DND-41 (cell line): ENCODE measurements around the gene CBARP.
"Not testable (repeated sequence)": the region's sequence is repeated elsewhere in the genome, so short reads cannot be mapped to it uniquely, and the experiment has no call there.

Experiments used
- ATAC-seq: fragments of 200-7000 bp; cut with Tn5 transposase; 3 replicates; pipeline ENCODE4 v1.9.1; 2021; ENCODE audit warnings: low read depth; ENCODE audit not compliant: insufficient read depth
- DNase-seq: peaks from one replicate; pipeline ENCODE4 v3.0.0-alpha.2; 2020
- H2AFZ ChIP-seq: 2 replicates; pipeline ENCODE4 v1.6.0; 2012; ENCODE audit warnings: low read depth, low read length
- H3K27ac ChIP-seq: 2 replicates; pipeline ENCODE4 v1.5.1; 2012; ENCODE audit warnings: low read length, inconsistent platforms
- H3K27me3 ChIP-seq: fragments of 200-600 bp; sonication (generic); 2 replicates; pipeline ENCODE4 v1.6.0; 2012; ENCODE audit warnings: low read length, mild to moderate bottlenecking, inconsistent platforms; ENCODE audit not compliant: insufficient read depth, poor library complexity
- H3K36me3 ChIP-seq: 2 replicates; pipeline ENCODE4 v1.5.1; 2012; ENCODE audit warnings: low read length, inconsistent platforms; ENCODE audit not compliant: insufficient read depth
- H3K4me1 ChIP-seq: 2 replicates; pipeline ENCODE4 v1.5.1; 2012; ENCODE audit warnings: mild to moderate bottlenecking, low read length; ENCODE audit not compliant: insufficient read depth
- H3K4me2 ChIP-seq: 2 replicates; pipeline ENCODE4 v1.6.0; 2012; ENCODE audit warnings: mild to moderate bottlenecking, moderate library complexity, low read length, inconsistent platforms; ENCODE audit not compliant: insufficient read depth
- H3K4me3 ChIP-seq, 2 experiments: fragments of 200-600 bp in 1 of 2; shearing (Covaris generic) in 1 of 2; 2 replicates each; pipeline ENCODE4 v1.5.1; 2012 to 2016; ENCODE audit warnings: inconsistent platforms in 2 of 2, low read length in 2 of 2, mild to moderate bottlenecking in 2 of 2, low read depth in 1 of 2, moderate library complexity in 1 of 2
- H3K79me2 ChIP-seq: 2 replicates; pipeline ENCODE4 v1.6.0; 2012; ENCODE audit warnings: low read length, inconsistent platforms; ENCODE audit not compliant: insufficient read depth
- H3K9ac ChIP-seq: 2 replicates; pipeline ENCODE4 v1.6.0; 2012; ENCODE audit warnings: low read depth, mild to moderate bottlenecking, inconsistent platforms, low read length, moderate library complexity
- H3K9me3 ChIP-seq: 2 replicates; pipeline ENCODE4 v1.5.1; 2012; ENCODE audit warnings: low read length, moderate library complexity, mild to moderate bottlenecking, inconsistent platforms; ENCODE audit not compliant: insufficient read depth, severe bottlenecking
- H4K20me1 ChIP-seq: 2 replicates; pipeline ENCODE4 v1.6.0; 2012; ENCODE audit warnings: low read length; ENCODE audit not compliant: insufficient read depth
- CTCF ChIP-seq: IDR thresholded peaks from 2 replicates; pipeline ENCODE4 v1.5.1; 2012; ENCODE audit warnings: borderline replicate concordance, low read length, moderate library complexity, mild to moderate bottlenecking; ENCODE audit not compliant: poor library complexity, severe bottlenecking; ENCODE audit errors: extremely low read depth
- EZH2 ChIP-seq: IDR thresholded peaks from 3 replicates; pipeline ENCODE4 v1.6.1; 2012; ENCODE audit warnings: borderline replicate concordance, low read depth, mild to moderate bottlenecking, moderate library complexity, low read length, inconsistent platforms; ENCODE audit not compliant: severe bottlenecking

Gene CBARP

GRCh38 chr19:1213391-1214286, 24.2 kb downstream of the CBARP start:
- Histone ChIP-seq H3K79me2 (peaks cover 97% of the 10 kb centered on the region), H3K4me2 (no peak overlapping the region), H3K9me3 (no peaks in the 10 kb centered on the region), H3K4me1 (peaks cover 16% of the 10 kb centered on the region), H3K4me3 (no peak overlapping the region), H3K27me3 (no peaks in the 10 kb centered on the region), H4K20me1 (peaks cover 71% of the 10 kb centered on the region), H2AFZ (no peak overlapping the region), H3K9ac (no peak overlapping the region), H3K27ac (no peak overlapping the region), H3K36me3 (peaks cover 73% of the 10 kb centered on the region)
- TF ChIP-seq EZH2 (no peak), CTCF (no peak)
- ATAC-seq (no peak), DNase-seq (no peak)

- Histone ChIP-seq H3K4me2 (no peak overlapping the region), H3K4me3 (no peak overlapping the region), H3K27ac (no peak overlapping the region), H3K36me3 (peaks cover 71% of the 10 kb centered on the region), H3K9me3 (no peaks in the 10 kb centered on the region), H3K27me3 (no peaks in the 10 kb centered on the region), H3K9ac (no peak overlapping the region), H2AFZ (no peak overlapping the region), H3K79me2 (peaks cover 97% of the 10 kb centered on the region), H3K4me1 (peaks cover 33% of the 10 kb centered on the region), H4K20me1 (peaks cover 67% of the 10 kb centered on the region)
- no peak for ATAC-seq
- DNase-seq, result no peak
- TF ChIP-seq CTCF (no peak), EZH2 (no peak)
Observed at GRCh38 chr19:1211494-1212234, 26.1 kb downstream of the CBARP start.

- Histone ChIP-seq H2AFZ (no peak overlapping the region), H3K4me3 (no peak overlapping the region), H3K27me3 (no peaks in the 10 kb centered on the region), H3K36me3 (peaks cover 66% of the 10 kb centered on the region), H3K9ac (no peak overlapping the region), H3K4me2 (peak overlapping the region; percentile 44; the same call in 1 of the 2 replicates), H3K27ac (no peak overlapping the region), H3K9me3 (no peaks in the 10 kb centered on the region), H4K20me1 (peaks cover 66% of the 10 kb centered on the region), H3K4me1 (peaks cover 38% of the 10 kb centered on the region), H3K79me2 (peaks cover 91% of the 10 kb centered on the region)
- no peak for ATAC-seq
- DNase-seq, result no peak
- TF ChIP-seq CTCF (no peak), EZH2 (no peak)
Observed at GRCh38 chr19:1210227-1210538, 27.6 kb downstream of the CBARP start.

- H3K79me2 ChIP-seq, result peaks cover 78% of the 10 kb centered on the region
- peaks cover 53% of the 10 kb centered on the region for H3K36me3 ChIP-seq
- peak overlapping the region; percentile 1; the same call in 1 of the 2 replicates for H3K9ac ChIP-seq
- ATAC-seq, H3K27ac ChIP-seq, H3K27me3 ChIP-seq, H2AFZ ChIP-seq, DNase-seq, H3K9me3 ChIP-seq: not testable (repeated sequence)
- peaks cover 48% of the 10 kb centered on the region for H3K4me1 ChIP-seq
- peaks cover 52% of the 10 kb centered on the region for H4K20me1 ChIP-seq
- H3K4me2 ChIP-seq, result peak overlapping the region; percentile 98; the same call in 1 of the 2 replicates
- peak overlapping the region in 1 of 2 experiments; percentile 9; a peak in 1 of 4 replicates for H3K4me3 ChIP-seq
Observed at GRCh38 chr19:1208830-1209229, 29.0 kb downstream of the CBARP start.
